ENCODE measurements around the gene ITPRID1. TPM values are rescaled to one million over a fixed set of nuclear protein-coding genes. Genes with fewer than 3 reads are reported as not detected.
"Not testable (repeated sequence)": the region's sequence is repeated elsewhere in the genome, so short reads cannot be mapped to it uniquely, and the experiment has no call there.

ITPRID1 gene
- total RNA-seq = not detected

DNA sequence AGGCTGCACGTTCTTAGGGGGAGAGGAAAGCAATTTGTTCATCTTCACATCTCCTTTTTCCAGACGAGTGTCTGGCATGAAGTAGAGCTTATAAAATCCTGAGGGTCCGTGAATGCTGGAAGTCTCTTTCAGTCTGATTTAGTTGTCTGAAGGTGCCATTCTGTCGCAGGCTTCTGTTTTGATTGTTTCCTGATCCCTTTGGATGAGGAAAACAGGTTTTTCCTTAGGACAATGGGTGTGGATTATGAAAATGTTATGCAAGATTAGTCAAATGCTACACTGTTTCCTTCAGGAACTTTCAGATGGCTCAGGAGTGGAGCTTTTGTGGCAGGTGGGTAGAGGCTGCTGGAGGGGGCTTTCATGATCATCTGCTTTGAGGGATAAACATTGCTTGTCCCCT is at the start of gene ITPRID1:
Gene ITPRID1, plus strand, starts transcription at position 301 of the 400 bp plus-strand sequence. CDS start 38,935 bp downstream, outside the sequence.
- ChIA-PET POLR2A (no interaction called here), CTCF (no interaction called here)

- ChIA-PET POLR2A (no interaction called here), CTCF (no interaction called here)
Observed at GRCh38 chr7:31464601-31465000, 49.3 kb upstream of the ITPRID1 start.

DNA sequence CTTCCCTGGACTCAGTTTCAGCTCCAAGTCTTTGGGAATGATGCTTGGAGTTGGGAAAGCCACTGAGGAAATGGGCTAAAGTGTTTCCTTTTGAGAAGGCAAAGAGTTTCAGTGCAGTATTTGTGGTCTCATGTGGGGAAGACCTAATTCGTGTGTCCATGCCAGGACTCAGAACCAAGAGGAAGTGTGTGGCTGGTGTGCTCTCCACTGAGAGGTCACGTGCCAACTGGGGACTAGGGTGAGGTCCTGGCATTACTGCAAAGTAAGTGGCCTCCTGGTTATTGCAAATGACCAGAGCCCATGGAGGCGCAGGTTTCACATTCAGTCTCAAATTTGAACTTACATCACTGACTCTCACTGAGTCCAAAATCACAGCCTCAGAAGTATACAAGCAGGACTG is 48.6 kb upstream of the ITPRID1 start:
- CTCF ChIA-PET = no interaction called here

GRCh38 chr7:31466036-31466435 is 47.9 kb upstream of the ITPRID1 start:
- CTCF ChIA-PET = no interaction called here

More for the DNA sequence above, 48.6 kb upstream of the ITPRID1 start:
- POLR2A ChIA-PET = no interaction called here

GRCh38 chr7:31470883-31471282 is 43.0 kb upstream of the ITPRID1 start:
- POLR2A ChIA-PET, CTCF ChIA-PET: not testable (repeated sequence)

More at GRCh38 chr7:31466036-31466435, 47.9 kb upstream of the ITPRID1 start:
- POLR2A ChIA-PET = no interaction called here

DNA sequence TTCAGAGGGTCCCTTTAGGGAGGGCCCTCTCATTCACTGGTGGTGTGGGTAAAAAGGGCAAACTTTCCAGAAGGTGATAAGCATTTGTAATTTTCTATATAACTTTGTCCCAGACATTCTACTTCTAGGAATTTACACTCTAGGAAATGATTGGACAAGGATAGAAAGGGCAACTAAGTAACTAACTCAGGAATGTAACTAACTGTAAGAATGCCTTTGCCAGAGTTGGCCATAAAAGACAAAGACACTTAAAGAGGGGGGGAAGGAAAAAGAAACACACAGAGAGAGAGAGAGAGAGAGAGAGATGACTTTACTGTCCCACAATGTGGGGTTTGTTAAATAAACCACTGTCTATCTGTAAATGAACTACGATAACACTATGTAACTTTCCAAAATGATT is 38.5 kb upstream of the ITPRID1 start:
- POLR2A ChIA-PET = no interaction called here

DNA sequence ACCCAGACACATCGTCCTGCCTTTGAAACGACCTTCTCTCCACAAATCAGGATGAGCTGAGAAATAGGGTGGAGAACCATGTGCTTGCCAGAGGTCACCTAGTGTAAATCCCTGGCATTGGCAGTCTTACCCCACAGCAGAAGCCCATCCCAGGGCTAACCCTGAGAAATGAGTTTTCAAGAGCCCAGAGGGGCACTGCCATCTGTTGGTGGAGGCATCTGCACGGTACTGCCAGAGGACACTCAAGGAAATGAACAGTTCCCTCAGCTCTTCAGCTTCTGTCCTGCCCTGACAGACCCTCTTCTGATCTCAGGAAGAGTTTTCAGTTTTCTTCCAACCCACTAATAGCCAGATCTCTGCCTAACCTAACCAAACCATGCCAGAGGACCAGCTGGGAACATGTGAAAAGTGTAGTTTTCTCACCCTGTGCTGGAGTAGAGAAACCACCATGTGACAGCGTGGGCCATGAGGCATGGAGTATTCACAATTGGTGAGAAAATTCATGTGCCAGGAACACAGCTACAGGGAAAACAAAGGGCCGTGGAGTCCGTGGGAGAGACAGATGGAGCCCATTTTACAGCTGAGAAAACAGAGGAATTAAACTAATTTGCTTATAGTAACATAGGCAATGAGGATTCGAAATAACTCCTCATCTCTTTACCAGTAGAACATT is 37.7 kb upstream of the ITPRID1 start:
- CTCF ChIA-PET = no interaction called here
- POLR2A ChIA-PET = no interaction called here

More for the DNA sequence above, 38.5 kb upstream of the ITPRID1 start:
- CTCF ChIA-PET = no interaction called here

GRCh38 chr7:31476941-31477677 is 36.8 kb upstream of the ITPRID1 start:
- CTCF ChIA-PET = no interaction called here

GRCh38 chr7:31478018-31478417 is 35.9 kb upstream of the ITPRID1 start:
- ChIA-PET POLR2A (no interaction called here), CTCF (no interaction called here)

More at GRCh38 chr7:31476941-31477677, 36.8 kb upstream of the ITPRID1 start:
- POLR2A ChIA-PET = no interaction called here

DNA sequence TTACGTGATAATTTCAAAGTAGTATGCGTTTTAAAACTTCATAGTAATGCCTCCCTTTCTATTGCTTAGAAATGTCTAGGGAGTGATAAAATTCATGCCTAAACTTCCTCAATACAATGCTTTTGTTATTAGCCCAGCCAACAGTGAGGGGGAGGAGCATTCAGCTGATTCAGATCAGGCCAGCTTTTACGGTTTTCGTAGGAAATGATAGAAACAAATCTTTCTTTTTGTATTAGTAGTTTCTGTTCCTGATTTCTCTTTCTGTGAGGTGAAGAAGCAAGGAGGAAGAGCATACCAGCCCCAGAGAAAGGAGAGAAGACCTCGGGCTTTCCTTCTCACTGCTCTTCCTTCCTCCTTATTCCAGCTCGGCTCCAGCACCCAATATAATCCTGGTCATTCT is 35.2 kb upstream of the ITPRID1 start:
- ChIA-PET POLR2A (no interaction called here), CTCF (no interaction called here)

- ChIA-PET POLR2A (no interaction called here), CTCF (no interaction called here)
Observed at GRCh38 chr7:31487071-31487470, 26.8 kb upstream of the ITPRID1 start.

GRCh38 chr7:31487476-31487875 is 26.4 kb upstream of the ITPRID1 start:
- POLR2A ChIA-PET = no interaction called here

DNA sequence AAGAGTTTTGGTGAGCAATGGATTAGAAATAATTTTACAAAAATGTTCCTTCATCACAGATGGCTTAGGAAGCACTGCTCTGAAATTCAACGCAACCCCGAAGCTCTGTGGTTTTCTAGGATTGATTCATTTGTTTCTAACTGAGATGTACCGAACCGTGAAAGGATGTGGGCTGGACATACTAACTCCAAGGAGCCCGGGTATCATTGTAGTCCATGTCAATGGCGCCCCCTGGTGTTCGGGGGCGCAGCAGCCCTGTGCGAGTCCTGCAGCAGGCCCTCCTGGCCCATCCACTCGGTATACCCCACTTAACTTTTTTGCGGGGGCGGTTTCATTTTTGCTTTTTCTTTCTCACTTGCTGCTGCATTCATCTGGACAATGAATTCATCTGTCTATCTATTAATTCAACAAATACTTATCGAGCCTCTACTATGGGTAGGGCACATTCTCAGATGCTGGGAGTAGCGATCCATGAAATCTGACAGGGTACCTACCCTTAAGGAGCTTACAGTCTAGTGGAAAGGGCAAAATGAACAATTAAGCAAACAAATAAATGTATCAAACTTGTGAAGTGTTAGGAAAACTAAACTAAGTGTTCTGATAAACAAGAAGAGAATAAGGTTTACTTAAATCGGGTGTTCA is 25.2 kb upstream of the ITPRID1 start:
- CTCF ChIA-PET = interaction anchor here (0.7 kb wide), 1 partner anchor 354 kb away, joined by 3 read pairs; no protein-coding TSS in a partner anchor
- POLR2A ChIA-PET = no interaction called here

More at GRCh38 chr7:31487476-31487875, 26.4 kb upstream of the ITPRID1 start:
- CTCF ChIA-PET = no interaction called here

GRCh38 chr7:31490796-31491314 is 23.0 kb upstream of the ITPRID1 start:
- ChIA-PET POLR2A (no interaction called here), CTCF (no interaction called here)

DNA sequence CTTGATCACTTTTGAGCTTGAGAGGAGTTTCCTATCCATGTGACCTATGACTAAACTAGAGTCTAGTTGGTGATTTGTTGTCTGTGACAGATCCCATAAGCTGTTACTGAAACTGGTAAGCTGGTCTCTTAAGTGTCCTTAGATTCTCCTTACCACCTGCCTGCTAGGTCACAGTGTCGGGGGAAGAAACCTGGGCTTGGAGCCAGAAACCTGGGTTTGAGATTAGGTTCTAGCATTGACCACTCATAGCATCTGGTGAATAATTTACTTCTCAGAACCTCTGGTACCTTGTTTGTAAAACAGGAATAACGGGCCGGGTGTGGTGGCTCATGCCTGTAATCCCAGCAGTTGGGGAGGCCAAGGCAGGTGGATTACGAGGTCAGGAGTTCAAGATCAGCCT is 21.8 kb upstream of the ITPRID1 start:
- CTCF ChIA-PET = interaction anchor here (0.7 kb wide), 1 partner anchor 358 kb away, joined by 3 read pairs; no protein-coding TSS in a partner anchor
- POLR2A ChIA-PET = no interaction called here

DNA sequence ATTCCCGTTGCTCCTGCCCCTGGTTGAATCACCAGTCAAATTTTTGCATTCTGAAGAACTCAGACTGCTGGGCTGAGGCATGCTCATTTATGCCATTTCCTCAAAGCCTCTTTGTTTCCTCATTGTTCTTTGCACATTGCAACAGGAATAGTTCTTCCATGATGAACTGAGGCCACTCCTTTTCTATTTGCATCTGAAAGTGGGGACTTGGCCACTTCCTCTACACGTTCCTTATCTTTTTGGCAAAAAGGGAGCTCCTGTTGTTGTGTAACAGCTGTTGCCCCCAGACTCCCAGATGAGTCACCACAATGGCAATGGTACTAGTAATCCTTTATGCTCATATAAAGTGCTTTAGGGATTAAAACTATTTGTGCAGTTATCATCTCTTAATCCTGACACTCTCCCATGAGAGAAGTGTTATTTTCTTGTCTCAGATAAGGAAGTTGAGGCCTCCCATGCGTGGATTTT is 20.1 kb upstream of the ITPRID1 start:
- ChIA-PET POLR2A (no interaction called here), CTCF (no interaction called here)

- ChIA-PET POLR2A (no interaction called here), CTCF (no interaction called here)
Observed at GRCh38 chr7:31494421-31494820, 19.5 kb upstream of the ITPRID1 start.

GRCh38 chr7:31495653-31496052 is 18.2 kb upstream of the ITPRID1 start:
- POLR2A ChIA-PET = no interaction called here
- CTCF ChIA-PET = no interaction called here

DNA sequence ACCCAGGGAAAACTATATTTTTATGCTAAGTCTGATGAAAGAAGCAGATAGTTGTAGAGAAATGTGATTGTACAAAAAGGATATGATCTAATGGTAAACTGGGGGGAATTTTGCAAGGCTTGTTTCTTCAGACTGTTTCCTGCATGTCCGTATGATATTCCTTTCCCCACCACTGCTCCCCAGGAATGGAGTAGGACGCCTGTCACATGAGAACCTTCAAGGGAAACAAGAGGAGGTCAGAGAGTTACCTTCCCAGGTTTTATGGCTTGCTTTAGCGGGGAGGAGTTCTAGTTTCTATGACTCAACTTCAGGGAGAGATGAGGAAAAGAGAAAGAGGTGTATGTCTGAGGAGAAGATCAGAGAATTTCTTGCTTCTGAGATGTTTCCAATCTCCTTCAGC is 16.4 kb upstream of the ITPRID1 start:
- ChIA-PET CTCF (no interaction called here), POLR2A (no interaction called here)

GRCh38 chr7:31500656-31501055 is 13.2 kb upstream of the ITPRID1 start:
- ChIA-PET POLR2A (no interaction called here), CTCF (no interaction called here)

DNA sequence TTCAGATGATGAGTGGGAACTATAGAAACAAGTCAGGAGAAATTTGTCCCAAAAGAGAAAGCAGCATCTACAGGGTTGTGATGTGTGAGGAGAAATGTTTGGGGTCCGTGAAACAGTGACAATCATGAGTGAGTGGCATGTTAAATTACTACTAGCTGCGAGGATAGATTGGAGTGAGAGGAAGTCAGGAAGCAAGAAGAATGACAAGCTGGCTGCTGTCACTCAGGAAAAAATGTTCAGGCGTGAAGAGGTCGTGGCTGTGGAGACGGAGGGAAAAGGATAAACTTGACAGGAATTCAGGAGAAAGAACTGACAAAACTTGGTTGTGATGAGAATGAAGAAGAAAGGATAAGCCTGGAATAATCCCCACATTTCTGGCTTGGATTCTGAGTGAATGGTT is 5.1 kb upstream of the ITPRID1 start:
- ChIA-PET CTCF (no interaction called here), POLR2A (no interaction called here)
